ENCODE results near the gene HOXC10. TPM values are rescaled to one million over a fixed set of nuclear protein-coding genes. Genes with fewer than 3 reads are reported as not detected.

HOXC10 gene
- total and polyA plus RNA-seq, 2 of the 8 experiments (the other 6 are each of a cell fraction or from before 2014, with no cell fraction given) = not detected

DNA sequence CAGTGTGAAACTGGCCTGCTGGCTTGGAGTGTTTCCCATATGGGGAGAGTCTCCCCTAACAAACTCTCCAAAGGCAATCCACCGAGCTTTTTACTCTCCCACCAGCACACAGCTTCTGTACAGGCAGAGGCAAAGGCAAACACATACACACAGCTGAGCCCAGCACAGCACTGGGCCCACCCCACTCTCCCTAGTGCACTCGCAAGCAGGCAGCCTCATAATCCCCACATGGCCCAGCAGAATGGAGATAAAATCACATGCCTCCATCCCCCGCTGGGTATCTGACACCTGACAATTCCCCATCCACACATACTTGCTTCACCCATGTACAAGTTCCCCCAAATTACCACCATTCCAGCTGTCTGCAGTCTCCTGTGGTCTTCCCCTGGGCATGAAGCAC, 26.8 kb upstream of the HOXC10 start:
- H3K18ac ChIP-seq (ENCODE audit: extremely low read depth, low read length) = no peak overlapping the region
- H3K4me2 ChIP-seq (ENCODE audit: insufficient read depth in 1 of 2, low read depth in 2 of 2, low read length in 2 of 2) = no peak overlapping the region
- no peaks in the 10 kb centered on the region for H3K79me1 ChIP-seq (ENCODE audit: low read depth, low read length)
- no peaks in the 10 kb centered on the region for H3K23me2 ChIP-seq (ENCODE audit: low read depth, low read length)
- no peaks in the 10 kb centered on the region for H3K79me2 ChIP-seq (ENCODE audit: control insufficient read depth in 1 of 2, insufficient read depth in 2 of 2, low read length in 2 of 2)
- FAIRE-seq (no peak), DNase-seq (ENCODE audit: low read depth in 1 of 2, low spot score in 2 of 2) (no peak)
- H3K27ac ChIP-seq (ENCODE audit: low read depth, low read length) = no peak overlapping the region
- no peaks in the 10 kb centered on the region; a peak in 1 of 4 replicates for H3K9me3 ChIP-seq (ENCODE audit: insufficient read depth in 2 of 2, low read depth in 1 of 2, low read length in 1 of 2)
- no peak overlapping the region for H4K5ac ChIP-seq (ENCODE audit: insufficient read length, low read depth, low read length)
- H3K14ac ChIP-seq (ENCODE audit: insufficient read length) = no peak overlapping the region
- H2BK120ac ChIP-seq (replicated peaks; ENCODE audit: low read depth, low read length) = no peak overlapping the region
- H3K36me3 ChIP-seq (ENCODE audit: control insufficient read depth in 2 of 4, insufficient read depth in 4 of 4, low read length in 3 of 4) = peaks cover 0 to 14% (median 0%) of the 10 kb centered on the region in 4 experiments; a peak in 1 of 8 replicates
- H3K4me1 ChIP-seq (replicated peaks in 1 of 4; ENCODE audit: control insufficient read depth in 3 of 4, insufficient read depth in 4 of 4, low read length in 3 of 4) = peaks cover 0 to 5% (median under 1%) of the 10 kb centered on the region in 4 experiments; a peak in 1 of 7 replicates
- H2BK15ac ChIP-seq (ENCODE audit: low read length) = no peak overlapping the region
- no peak overlapping the region for H2AFZ ChIP-seq (ENCODE audit: low read length)
- no peak overlapping the region for H2BK12ac ChIP-seq (ENCODE audit: low read depth, low read length)
- no peak overlapping the region for H3K4ac ChIP-seq (replicated peaks; ENCODE audit: insufficient read length, low read depth, low read length)
- H2BK5ac ChIP-seq (ENCODE audit: low read depth, low read length) = no peak overlapping the region
- 35% methylated on average over 3 of the region's 3 CpGs; no CpG with 5 or more reads in 1 of the 2 experiments for WGBS, 2 experiments (ENCODE audit: extremely low coverage in 1 of 2, insufficient coverage in 1 of 2, insufficient read length in 1 of 2, insufficient replicate concordance in 2 of 2, low coverage in 1 of 2, low lambda C conversion rate in 2 of 2, missing lambda C conversion rate in 1 of 2)
- POLR2A ChIA-PET (ENCODE audit: partially characterized antibody) = interaction anchor here (0.6 kb wide), 1 partner anchor 252 kb away, joined by 3 read pairs; no protein-coding TSS in a partner anchor
- no peak overlapping the region for H3K4me3 ChIP-seq (ENCODE audit: extremely low read depth in 1 of 4, insufficient read depth in 2 of 4, low read depth in 3 of 4, low read length in 4 of 4)
- H4K20me1 ChIP-seq (replicated peaks in 1 of 2; ENCODE audit: control insufficient read depth in 1 of 2, insufficient read depth in 2 of 2, low read length in 2 of 2) = peaks cover 31 to 53% of the 10 kb centered on the region in 2 experiments
- H3K23ac ChIP-seq (ENCODE audit: insufficient read length) = no peak overlapping the region
- TF ChIP-seq SUZ12 (IDR thresholded peaks at IDR 0.05; ENCODE audit: low read length) (peak; percentile 0; the same call in 1 of the 2 replicates), CBX8 (IDR thresholded peaks at IDR 0.05; ENCODE audit: borderline replicate concordance, low read depth, low read length) (0 out of 2 replicates have a peak, but pooled peaks have one; percentile 24), RNF2 (IDR thresholded peaks at IDR 0.05; ENCODE audit: borderline replicate concordance, low read depth, low read length, missing control alignments, poor library complexity, severe bottlenecking) (peak; percentile 25), BCL11A (IDR thresholded peaks at IDR 0.05; ENCODE audit: low read depth in 2 of 2, low read length in 2 of 2) (no peak)
- no peak overlapping the region for H2BK20ac ChIP-seq (ENCODE audit: low read length)
- CTCF ChIA-PET (ENCODE audit: partially characterized antibody) = interaction anchor here (0.9 to 2.5 kb wide), 7 partner anchors 19 to 250 kb away, joined by 3 to 8 read pairs (median 5); partner anchors contain the start of gene HOXC13
- no peak overlapping the region for H4K8ac ChIP-seq (ENCODE audit: extremely low read depth, insufficient read depth, low read length)
- H2AK5ac ChIP-seq (ENCODE audit: low read depth, low read length) = 0 out of 2 replicates have a peak overlapping the region, but pooled peaks have one; percentile 82
- no peak overlapping the region for H3K9ac ChIP-seq (replicated peaks in 1 of 4; ENCODE audit: extremely low read depth in 1 of 4, low read depth in 3 of 4, low read length in 3 of 4)
- no peak overlapping the region for H4K91ac ChIP-seq (replicated peaks; ENCODE audit: insufficient read length, low read length)
- H3K27me3 ChIP-seq (replicated peaks in 1 of 4; ENCODE audit: control insufficient read depth in 3 of 4, extremely low read depth in 1 of 4, insufficient read depth in 3 of 4, low read length in 3 of 4) = peaks cover 100% of the 10 kb centered on the region in 4 experiments
- H3K56ac ChIP-seq (replicated peaks; ENCODE audit: insufficient read length, low read depth, low read length) = no peak overlapping the region
